ENCODE results near the gene CDH13.

GRCh38 chr16:83501481-83501880, 874.7 kb downstream of the CDH13 start:
- TF ChIP-seq TOX (CRISPR knock-in tag; IDR thresholded peaks at IDR 0.05; ENCODE audit: borderline replicate concordance) (no peak), ZFP3 (CRISPR knock-in tag; IDR thresholded peaks at IDR 0.05) (no peak), ZNF565 (CRISPR knock-in tag; conservative IDR thresholded peaks at IDR 0.05; ENCODE audit: low read depth) (no peak), RARB (CRISPR knock-in tag; IDR thresholded peaks at IDR 0.05) (no peak), TCF4 (CRISPR knock-in tag; IDR thresholded peaks at IDR 0.05; ENCODE audit: borderline replicate concordance) (no peak), CREB5 (CRISPR knock-in tag; IDR thresholded peaks at IDR 0.05; ENCODE audit: low read depth) (no peak)

All from SK-N-SH treated with all-trans-retinoic acid at 6 μM for 48 hours (cell line).